Measurements from ENCODE around the gene RBM12. TPM values are rescaled to one million over a fixed set of nuclear protein-coding genes. Genes with fewer than 3 reads are reported as not detected.

RBM12 gene
- total RNA-seq, 4 donors from 2014 or later: 31.4 to 43.2 (median 33.9) TPM

GRCh38 chr20:35610833-35611427 lies 53.8 kb downstream of the RBM12 start:
- TF ChIP-seq, protein P1, sequence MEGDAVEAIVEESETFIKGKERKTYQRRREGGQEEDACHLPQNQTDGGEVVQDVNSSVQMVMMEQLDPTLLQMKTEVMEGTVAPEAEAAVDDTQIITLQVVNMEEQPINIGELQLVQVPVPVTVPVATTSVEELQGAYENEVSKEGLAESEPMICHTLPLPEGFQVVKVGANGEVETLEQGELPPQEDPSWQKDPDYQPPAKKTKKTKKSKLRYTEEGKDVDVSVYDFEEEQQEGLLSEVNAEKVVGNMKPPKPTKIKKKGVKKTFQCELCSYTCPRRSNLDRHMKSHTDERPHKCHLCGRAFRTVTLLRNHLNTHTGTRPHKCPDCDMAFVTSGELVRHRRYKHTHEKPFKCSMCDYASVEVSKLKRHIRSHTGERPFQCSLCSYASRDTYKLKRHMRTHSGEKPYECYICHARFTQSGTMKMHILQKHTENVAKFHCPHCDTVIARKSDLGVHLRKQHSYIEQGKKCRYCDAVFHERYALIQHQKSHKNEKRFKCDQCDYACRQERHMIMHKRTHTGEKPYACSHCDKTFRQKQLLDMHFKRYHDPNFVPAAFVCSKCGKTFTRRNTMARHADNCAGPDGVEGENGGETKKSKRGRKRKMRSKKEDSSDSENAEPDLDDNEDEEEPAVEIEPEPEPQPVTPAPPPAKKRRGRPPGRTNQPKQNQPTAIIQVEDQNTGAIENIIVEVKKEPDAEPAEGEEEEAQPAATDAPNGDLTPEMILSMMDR (IDR thresholded peaks at IDR 0.05): no peak
- DNase-seq (ENCODE audit: low spot score) (no peak), ATAC-seq (ENCODE audit: low FRiP score) (no peak)

DNA sequence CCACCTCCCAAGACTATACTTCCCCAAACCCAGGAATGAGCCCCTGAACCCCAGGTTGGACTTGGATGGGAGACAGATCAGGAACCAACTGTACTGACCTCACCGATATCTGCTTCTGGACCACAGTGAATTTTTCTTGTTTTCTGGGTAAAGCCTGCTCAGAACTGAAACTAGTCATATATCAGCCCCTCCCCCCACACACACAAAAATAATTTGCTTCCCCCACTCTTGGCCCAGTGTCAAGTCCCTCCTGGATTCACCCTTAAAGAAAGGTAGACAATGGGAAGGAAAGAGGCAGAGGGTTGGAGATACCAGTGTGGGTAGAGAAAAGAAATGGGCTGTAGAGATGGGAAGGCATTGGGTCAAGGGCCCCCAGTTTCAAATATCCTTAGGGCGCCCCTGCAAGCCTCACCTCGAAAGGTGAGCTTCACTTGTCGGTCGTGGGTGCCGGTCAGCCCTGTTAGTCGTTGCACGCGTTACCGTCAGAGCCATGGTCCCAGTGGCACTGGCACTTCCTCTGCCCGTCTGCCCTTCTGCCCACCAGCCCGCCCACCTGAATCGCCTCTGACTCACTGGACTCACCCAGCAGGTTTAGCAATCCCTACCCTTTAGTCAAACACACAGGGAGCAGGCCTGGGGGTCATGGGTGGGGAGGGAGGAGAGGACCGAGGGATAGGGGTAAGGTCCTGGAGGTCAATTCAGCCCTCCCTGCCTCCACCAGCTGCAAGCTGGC lies 57.5 kb downstream of the RBM12 start:
- ATAC-seq (ENCODE audit: low FRiP score) (no peak), DNase-seq (ENCODE audit: low spot score) (no peak)

DNA sequence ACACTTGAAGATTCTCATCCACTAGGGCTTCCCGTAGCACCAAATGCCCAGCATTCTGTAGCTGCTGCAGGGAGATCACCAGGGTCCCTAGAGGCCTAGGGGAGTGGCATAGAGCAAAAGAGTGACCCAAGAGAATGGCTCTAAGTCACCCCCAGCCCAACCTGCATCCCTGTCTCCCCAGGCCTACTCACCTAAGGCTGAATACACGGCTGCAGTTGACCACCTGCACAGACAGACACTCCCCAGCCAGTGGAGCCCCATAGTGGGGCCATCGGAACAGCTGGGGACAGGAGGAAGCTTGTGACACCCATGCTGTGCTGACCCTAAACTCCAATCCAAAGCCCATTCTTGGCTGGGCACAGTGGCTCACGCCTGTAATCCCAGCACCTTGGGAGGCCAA lies 58.6 kb downstream of the RBM12 start:
- TF ChIP-seq, protein P1 (IDR thresholded peaks at IDR 0.05): no peak
- ATAC-seq (ENCODE audit: low FRiP score) (no peak), DNase-seq (ENCODE audit: low spot score) (no peak)

More for the DNA sequence above, 57.5 kb downstream of the RBM12 start:
- TF ChIP-seq, protein P1 (IDR thresholded peaks at IDR 0.05): no peak

DNA sequence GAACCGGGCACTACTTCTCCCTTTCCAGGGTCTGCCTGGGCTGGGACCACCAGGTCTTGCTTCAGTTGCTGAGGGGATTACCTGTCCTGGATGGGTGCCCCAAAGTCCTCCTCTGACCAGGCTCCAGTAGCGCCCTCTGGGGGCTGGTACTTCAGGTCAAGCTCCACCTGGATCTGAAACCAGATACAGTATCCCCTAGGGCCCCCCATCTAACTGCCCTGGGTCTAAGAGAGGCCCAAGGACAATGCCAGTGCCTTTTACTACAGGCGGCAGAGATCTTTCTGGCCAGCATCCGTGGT lies 60.3 kb downstream of the RBM12 start:
- DNase-seq (ENCODE audit: low spot score): no peak
- ATAC-seq (ENCODE audit: low FRiP score): no peak
- TF ChIP-seq, protein P1 (IDR thresholded peaks at IDR 0.05): no peak

DNA sequence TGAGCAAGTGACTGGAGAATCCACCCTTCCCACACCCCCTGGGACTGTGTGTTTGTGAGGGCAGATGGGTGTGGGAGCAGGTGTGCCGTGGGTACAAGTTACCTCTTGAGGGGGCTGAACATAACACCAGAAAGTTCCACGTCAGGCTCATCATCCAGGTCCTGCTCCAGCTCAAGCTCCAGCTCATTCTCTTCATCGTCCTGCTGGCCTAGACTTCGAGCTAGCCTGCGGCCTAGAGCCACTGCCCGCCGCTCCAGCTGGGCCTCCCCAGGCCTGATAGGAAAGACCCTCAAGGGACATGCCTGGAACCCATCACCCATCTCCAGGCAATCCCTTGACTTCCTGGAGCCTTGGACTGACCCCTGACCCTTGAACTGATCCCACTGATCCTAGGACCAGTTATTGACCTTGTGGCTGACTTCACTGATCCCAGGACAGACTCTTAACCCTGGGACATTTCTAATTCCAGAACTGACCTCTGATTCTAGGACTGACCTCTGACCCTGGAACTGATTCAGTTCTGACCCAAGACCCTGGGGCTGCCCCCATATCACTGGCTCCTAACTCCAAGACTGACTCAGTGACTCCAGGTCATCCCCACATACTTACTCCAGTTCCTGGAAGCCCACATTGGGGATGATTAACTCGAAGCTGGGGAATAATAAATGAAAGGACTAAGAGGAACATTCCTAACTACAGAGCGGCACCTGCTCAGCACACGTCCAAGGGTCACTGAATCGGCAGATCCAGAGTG lies 60.8 kb downstream of the RBM12 start:
- TF ChIP-seq, protein P1 (IDR thresholded peaks at IDR 0.05): no peak
- DNase-seq (ENCODE audit: low spot score): no peak
- ATAC-seq (ENCODE audit: low FRiP score): no peak

- TF ChIP-seq, protein P1 (IDR thresholded peaks at IDR 0.05): no peak
- DNase-seq (ENCODE audit: low spot score) (no peak), ATAC-seq (ENCODE audit: low FRiP score) (no peak)
Measured at GRCh38 chr20:35602851-35603495, 61.7 kb downstream of the RBM12 start.

Data from omental fat pad (tissue), 4 donors.